Iris pigment epithelial cell (primary cell): ENCODE measurements around the gene IGFBPL1.
A peak's percentile ranks its signal among the peaks of the same experiment; 100 is the strongest.
"Not testable (repeated sequence)": the region's sequence is repeated elsewhere in the genome, so short reads cannot be mapped to it uniquely, and the experiment has no call there.

Experiments used
- DNase-seq: peaks from one replicate; pipeline ENCODE4 v3.0.0-alpha.2; 2011; ENCODE audit warnings: low read depth

IGFBPL1 gene

DNA sequence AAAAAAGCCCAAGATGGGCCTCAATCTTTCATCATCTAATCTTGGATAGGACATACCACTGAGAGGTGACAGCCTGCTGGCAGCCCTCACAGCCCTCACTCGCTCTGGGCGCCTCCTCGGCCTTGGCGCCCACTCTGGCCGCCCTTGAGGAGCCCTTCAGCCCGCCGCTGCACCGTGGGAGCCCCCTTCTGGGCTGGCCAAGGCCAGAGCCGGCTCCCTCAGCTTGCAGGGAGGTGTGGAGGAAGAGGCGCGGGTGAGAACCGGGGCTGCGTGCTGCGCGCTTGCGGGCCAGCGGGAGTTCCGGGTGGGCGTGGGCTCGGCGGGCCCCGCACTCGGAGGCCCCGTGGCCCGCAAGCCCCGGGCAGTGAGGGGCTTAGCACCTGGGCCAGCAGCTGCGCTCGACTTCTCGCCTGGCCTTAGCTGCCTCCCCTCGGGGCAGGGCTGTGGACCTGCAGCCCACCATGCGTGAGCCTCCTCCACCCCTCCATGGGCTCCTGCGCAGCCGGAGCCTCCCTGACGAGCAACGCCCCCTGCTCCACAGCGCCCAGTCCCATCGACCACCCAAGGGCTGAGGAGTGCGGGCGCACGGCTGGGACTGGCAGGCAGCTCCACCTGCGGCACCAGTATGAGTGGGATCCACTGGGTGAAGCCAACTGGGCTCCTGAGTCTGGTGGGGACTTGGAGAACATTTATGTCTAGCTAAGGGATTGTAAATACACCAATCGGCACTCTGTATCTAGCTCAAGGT lies 46.7 kb downstream of the IGFBPL1 start:
- DNase-seq: not testable (repeated sequence)

- no peak for DNase-seq
Observed at GRCh38 chr9:38376021-38376670, 48.1 kb downstream of the IGFBPL1 start.

DNA sequence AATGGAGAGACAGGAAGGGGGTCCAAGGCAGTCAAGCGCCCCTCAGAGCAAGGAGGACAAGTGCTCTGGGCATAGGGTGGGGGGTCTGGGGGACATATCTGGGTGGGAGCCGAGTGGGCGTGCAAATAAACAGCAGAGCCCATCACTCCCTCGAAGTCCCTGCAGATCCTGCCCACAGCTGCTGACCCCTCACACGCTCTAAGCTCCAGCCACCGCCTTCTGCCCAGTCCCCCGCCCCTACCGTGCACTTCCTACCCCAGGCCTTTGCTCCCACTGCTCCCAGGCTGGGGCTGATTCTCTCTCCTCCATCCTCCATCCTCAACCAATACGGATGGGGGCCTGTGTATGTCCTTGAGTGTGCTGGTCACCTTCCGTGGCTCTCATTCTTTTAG lies 48.7 kb downstream of the IGFBPL1 start:
- DNase-seq: no peak

- no peak for DNase-seq
Observed at GRCh38 chr9:38374847-38375571, 49.2 kb downstream of the IGFBPL1 start.

- no peak for DNase-seq
Observed at GRCh38 chr9:38373679-38374078, 50.6 kb downstream of the IGFBPL1 start.

GRCh38 chr9:38372762-38373619 lies 51.3 kb downstream of the IGFBPL1 start:
- no peak for DNase-seq

DNA sequence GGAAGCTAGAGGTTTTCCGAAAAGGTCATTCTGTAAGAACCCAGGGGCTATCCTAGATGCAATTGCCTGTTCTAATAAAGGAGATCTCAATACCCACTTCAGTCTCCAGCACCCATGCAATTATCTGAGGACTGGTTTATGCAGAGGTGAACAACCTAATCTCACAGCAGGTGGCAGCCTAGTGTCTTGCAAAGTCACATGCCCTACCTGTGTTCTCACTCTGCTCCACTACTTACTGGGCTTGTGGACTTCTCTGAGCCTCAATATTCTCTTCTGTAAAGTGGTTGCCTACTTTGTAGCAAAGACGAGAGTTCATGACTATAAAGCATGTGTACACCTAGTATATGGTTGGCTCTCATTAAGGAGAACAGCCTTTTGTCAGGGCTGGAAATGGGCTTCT lies 52.8 kb downstream of the IGFBPL1 start:
- DNase-seq: no peak

- no peak for DNase-seq
Observed at GRCh38 chr9:38370176-38370575, 54.1 kb downstream of the IGFBPL1 start.

GRCh38 chr9:38368731-38369130 lies 55.5 kb downstream of the IGFBPL1 start:
- no peak for DNase-seq

- no peak for DNase-seq
Observed at GRCh38 chr9:38367898-38368297, 56.4 kb downstream of the IGFBPL1 start.

DNA sequence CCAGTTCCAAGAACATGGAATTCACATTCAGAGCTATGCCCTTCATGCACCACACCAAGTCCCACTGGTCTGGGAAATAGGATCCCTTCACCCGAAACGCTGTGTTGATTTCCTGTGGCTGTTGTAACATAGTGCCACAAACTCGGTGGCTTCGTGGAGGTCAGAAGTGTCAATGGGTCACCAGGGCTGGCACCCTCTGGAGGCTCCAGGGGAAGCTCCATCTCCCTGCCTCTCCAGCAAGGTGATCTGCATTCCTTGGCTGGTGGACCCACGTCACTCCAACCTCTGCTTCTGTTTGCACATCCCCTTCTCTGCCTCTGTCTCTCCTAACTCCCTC lies 60.7 kb downstream of the IGFBPL1 start:
- DNase-seq: no peak

GRCh38 chr9:38362852-38363588 lies 61.2 kb downstream of the IGFBPL1 start:
- DNase-seq: peak; percentile 81

DNA sequence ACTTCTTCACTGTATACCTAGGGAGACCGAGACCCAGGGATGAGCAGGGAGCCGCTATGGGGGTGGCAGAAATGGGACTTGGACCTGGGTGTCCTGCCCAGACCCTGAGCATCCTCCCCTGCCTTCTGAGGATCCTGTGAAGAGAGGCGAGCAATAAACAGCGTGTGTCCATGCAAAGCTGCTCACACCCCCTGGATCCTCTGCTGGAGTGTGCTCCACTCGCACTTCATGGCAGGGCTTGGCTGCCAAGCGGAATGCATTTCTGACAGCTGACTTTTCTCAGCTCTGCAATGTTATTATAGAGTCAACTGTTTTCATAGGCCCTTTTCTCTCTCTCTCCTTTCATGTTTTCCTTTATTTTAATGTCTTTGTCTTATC lies 62.8 kb downstream of the IGFBPL1 start:
- no peak for DNase-seq

DNA sequence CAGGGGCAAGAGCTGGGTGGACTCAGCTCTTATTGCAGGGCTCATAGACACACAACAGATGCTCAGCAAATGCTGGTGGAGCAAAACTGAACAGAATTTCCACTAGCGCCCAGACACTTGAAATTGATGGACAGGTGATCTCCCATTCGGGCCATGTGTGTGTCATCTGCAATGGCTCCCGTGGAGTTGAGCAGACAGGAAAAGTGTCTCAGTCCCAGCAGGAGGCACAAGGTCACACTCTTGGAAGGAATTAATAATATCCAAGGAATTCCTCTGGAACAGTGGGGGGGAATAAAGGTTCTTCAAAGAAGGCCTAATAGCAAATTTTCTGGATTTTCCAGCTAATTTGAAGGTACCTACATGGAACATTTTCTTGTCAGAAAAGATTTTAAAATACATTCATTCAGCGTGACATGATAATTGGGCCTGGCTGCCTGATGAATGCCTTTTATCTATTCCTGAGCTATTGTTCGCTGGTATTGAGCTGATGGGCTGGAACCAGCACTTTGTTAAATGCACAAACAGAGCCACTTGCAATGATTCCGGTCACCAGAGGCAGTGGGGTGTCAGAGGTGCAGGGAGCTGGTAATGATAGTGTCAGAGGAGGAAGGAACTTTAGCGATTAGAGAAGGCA lies 63.3 kb downstream of the IGFBPL1 start:
- DNase-seq: no peak

- no peak for DNase-seq
Observed at GRCh38 chr9:38359689-38360385, 64.4 kb downstream of the IGFBPL1 start.

DNA sequence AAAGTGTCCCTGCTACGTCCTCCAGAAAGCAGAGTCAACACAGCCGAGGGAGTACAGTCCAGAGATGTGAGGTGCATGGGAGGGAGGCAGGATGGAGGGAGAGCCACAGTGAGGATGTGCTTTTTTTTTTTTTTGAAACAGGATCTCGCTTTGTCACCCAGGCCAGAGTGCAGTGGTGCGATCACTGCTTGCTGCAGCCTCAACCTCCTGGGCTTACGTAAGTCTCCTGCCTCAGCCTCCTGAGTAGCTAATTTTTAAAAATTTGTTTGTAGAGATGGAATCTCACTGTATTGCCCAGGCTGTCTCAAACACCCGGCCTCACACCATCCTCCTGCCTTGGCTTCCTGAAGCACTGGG lies 65.0 kb downstream of the IGFBPL1 start:
- no peak for DNase-seq

DNA sequence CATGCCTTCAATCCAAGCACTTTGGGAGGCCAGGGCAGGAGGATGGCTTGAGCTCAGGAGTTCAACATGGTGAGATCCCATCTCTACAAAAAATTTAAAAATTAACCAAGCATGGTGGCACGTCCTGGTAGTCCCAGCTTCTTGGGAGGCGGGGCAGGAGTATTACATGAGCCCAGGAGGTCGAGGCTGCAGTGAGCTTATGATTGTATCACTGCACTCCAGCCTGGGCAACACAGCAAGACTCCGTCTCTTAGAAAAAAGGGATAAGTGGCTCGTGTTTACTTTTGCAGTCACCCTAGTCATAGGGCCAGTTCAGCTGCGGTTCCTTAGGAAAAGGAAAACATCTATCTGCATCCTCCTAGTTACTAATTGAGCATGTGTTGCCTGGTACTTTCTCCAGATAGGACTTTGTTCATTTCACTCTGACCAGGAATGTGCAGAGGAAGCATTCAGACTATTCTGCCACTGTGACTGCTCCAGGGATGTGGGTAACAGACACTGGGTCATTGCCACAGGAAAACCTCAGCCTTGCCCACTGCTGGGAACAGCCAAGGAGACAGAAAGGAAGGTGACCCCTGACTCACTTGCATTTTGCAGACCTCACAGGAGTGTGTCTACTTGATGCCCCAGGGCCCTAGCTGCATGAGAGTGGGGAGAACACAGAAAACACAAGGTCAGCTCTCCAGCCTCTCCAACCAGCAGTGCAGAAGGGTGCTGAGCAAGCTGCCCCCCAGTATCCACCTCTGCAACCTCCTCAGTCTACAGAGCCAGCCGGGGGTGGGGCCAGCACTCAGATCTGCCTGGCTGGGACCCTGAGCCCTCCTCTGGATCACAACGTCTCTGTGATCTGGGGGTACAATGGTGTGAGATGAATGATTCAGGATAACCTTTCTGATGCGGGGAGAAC lies 65.6 kb downstream of the IGFBPL1 start:
- no peak for DNase-seq

GRCh38 chr9:38357350-38358114 lies 66.7 kb downstream of the IGFBPL1 start:
- DNase-seq: no peak

DNA sequence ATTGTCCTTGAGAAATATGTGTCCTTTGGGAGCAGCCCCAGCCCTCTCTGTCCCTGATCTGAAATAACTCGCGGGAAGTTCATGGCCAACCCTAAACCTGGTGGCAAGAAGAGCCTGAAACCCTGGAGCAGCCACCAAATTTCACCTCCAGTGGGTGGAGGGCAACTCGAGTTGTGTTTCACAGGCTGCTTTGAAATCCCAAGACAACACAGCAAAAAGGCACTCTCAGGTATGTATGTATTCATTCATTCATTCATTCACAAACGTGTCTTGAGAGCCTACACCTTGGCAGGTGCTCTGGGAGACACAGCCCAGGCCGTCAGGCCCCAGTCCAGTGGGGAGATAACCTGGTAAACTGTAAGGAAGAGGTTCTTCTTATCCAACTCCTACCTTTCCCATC lies 67.4 kb downstream of the IGFBPL1 start:
- no peak for DNase-seq
